Measurements from ENCODE around the gene UGT1A4. TPM values are rescaled to one million over a fixed set of nuclear protein-coding genes. Genes with fewer than 3 reads are reported as not detected.
A peak's percentile ranks its signal among the peaks of the same experiment; 100 is the strongest.

The UGT1A4 gene
- polyA plus RNA-seq, 4 donors = 0.09 to 7.3 (median 0.66) TPM; not detected in 1

GRCh38 chr2:233761040-233761769, 42.7 kb downstream of the UGT1A4 start:
- Histone ChIP-seq H3K27me3 (ENCODE audit: control insufficient read depth in 3 of 3, insufficient read depth in 3 of 3, low read length in 3 of 3) (peaks cover 0 to 3% (median 0%) of the 10 kb centered on the region in 3 donors), H3K36me3 (ENCODE audit: control insufficient read depth in 3 of 3, insufficient read depth in 2 of 3, low read depth in 1 of 3, low read length in 3 of 3) (no peaks in the 10 kb centered on the region), H3K4me3 (ENCODE audit: low read depth in 1 of 3, low read length in 3 of 3) (peak overlapping the region in 1 of 3 donors; percentile 60), H3K9me3 (ENCODE audit: control insufficient read depth in 2 of 2, insufficient read depth in 1 of 2, low read depth in 1 of 2, low read length in 1 of 2) (peaks cover 0 to 15% of the 10 kb centered on the region in 2 donors), H3K27ac (ENCODE audit: low read depth in 1 of 3, low read length in 2 of 3) (peak overlapping the region; percentile 57 to 86 (median 59)), H3K4me1 (ENCODE audit: control insufficient read depth in 3 of 3, insufficient read depth in 2 of 3, low read depth in 1 of 3, low read length in 2 of 3) (peaks cover 0 to 64% (median 12%) of the 10 kb centered on the region in 3 donors)
- FAIRE-seq = no peak
- WGBS, 3 donors = 40 to 72% (median 47%) methylated on average over 4 of the region's 4 CpGs
- peak; percentile 63 to 87 for DNase-seq

- peaks cover 0 to 13% of the 10 kb centered on the region in 2 donors for H3K9me3 ChIP-seq (ENCODE audit: control insufficient read depth in 2 of 2, insufficient read depth in 1 of 2, low read depth in 1 of 2, low read length in 1 of 2)
- H3K4me3 ChIP-seq (ENCODE audit: low read depth in 1 of 3, low read length in 3 of 3) = peak overlapping the region in 1 of 3 donors; percentile 32
- peak overlapping the region in 2 of 3 donors; percentile 75 to 94 for H3K27ac ChIP-seq (ENCODE audit: low read depth in 1 of 3, low read length in 2 of 3)
- DNase-seq = peak; percentile 74 to 88
- FAIRE-seq = peak; percentile 36
- 10 to 45% (median 27%) methylated on average over 7 of the region's 7 CpGs for WGBS, 3 donors
- peaks cover 0 to 4% (median 0%) of the 10 kb centered on the region in 3 donors for H3K36me3 ChIP-seq (ENCODE audit: control insufficient read depth in 3 of 3, insufficient read depth in 2 of 3, low read depth in 1 of 3, low read length in 3 of 3)
- H3K4me1 ChIP-seq (ENCODE audit: control insufficient read depth in 3 of 3, insufficient read depth in 2 of 3, low read depth in 1 of 3, low read length in 2 of 3) = peaks cover 0 to 43% (median 7%) of the 10 kb centered on the region in 3 donors
- peaks cover 0 to 3% (median 0%) of the 10 kb centered on the region in 3 donors for H3K27me3 ChIP-seq (ENCODE audit: control insufficient read depth in 3 of 3, insufficient read depth in 3 of 3, low read length in 3 of 3)
Measured at GRCh38 chr2:233764264-233764663, 45.7 kb downstream of the UGT1A4 start.

- H3K4me1 ChIP-seq (ENCODE audit: control insufficient read depth in 3 of 3, insufficient read depth in 2 of 3, low read depth in 1 of 3, low read length in 2 of 3) = peaks cover 0 to 39% (median 4%) of the 10 kb centered on the region in 3 donors
- peaks cover 0 to 6% (median 0%) of the 10 kb centered on the region in 3 donors for H3K36me3 ChIP-seq (ENCODE audit: control insufficient read depth in 3 of 3, insufficient read depth in 2 of 3, low read depth in 1 of 3, low read length in 3 of 3)
- DNase-seq (no peak), FAIRE-seq (no peak)
- H3K9me3 ChIP-seq (ENCODE audit: control insufficient read depth in 2 of 2, insufficient read depth in 1 of 2, low read depth in 1 of 2, low read length in 1 of 2) = peaks cover 0 to 9% of the 10 kb centered on the region in 2 donors
- no peak overlapping the region for H3K4me3 ChIP-seq (ENCODE audit: low read depth in 1 of 3, low read length in 3 of 3)
- peak overlapping the region; percentile 16 to 82 (median 75) for H3K27ac ChIP-seq (ENCODE audit: low read depth in 1 of 3, low read length in 2 of 3)
- H3K27me3 ChIP-seq (ENCODE audit: control insufficient read depth in 3 of 3, insufficient read depth in 3 of 3, low read length in 3 of 3) = peaks cover 0 to 3% (median 0%) of the 10 kb centered on the region in 3 donors
- 58 to 64% (median 58%) methylated on average over 3 of the region's 3 CpGs for WGBS, 3 donors
Measured at GRCh38 chr2:233764761-233765160, 46.2 kb downstream of the UGT1A4 start.

- Histone ChIP-seq H3K4me3 (ENCODE audit: low read depth in 1 of 3, low read length in 3 of 3) (no peak overlapping the region), H3K4me1 (ENCODE audit: control insufficient read depth in 3 of 3, insufficient read depth in 2 of 3, low read depth in 1 of 3, low read length in 2 of 3) (peaks cover 0 to 25% (median 0%) of the 10 kb centered on the region in 3 donors), H3K36me3 (ENCODE audit: control insufficient read depth in 3 of 3, insufficient read depth in 2 of 3, low read depth in 1 of 3, low read length in 3 of 3) (peaks cover 0 to 8% (median 0%) of the 10 kb centered on the region in 3 donors), H3K9me3 (ENCODE audit: control insufficient read depth in 2 of 2, insufficient read depth in 1 of 2, low read depth in 1 of 2, low read length in 1 of 2) (no peaks in the 10 kb centered on the region), H3K27me3 (ENCODE audit: control insufficient read depth in 3 of 3, insufficient read depth in 3 of 3, low read length in 3 of 3) (peaks cover 0 to 3% (median 0%) of the 10 kb centered on the region in 3 donors), H3K27ac (ENCODE audit: low read depth in 1 of 3, low read length in 2 of 3) (no peak overlapping the region)
- WGBS, 3 donors = 68 to 79% (median 68%) methylated on average over 4 of the region's 4 CpGs
- DNase-seq = peak in 1 of 2 donors; percentile 49
- no peak for FAIRE-seq
Measured at GRCh38 chr2:233766416-233766815, 47.9 kb downstream of the UGT1A4 start.

- no peak for FAIRE-seq
- DNase-seq = no peak
- no peaks in the 10 kb centered on the region for H3K9me3 ChIP-seq (ENCODE audit: control insufficient read depth in 2 of 2, insufficient read depth in 1 of 2, low read depth in 1 of 2, low read length in 1 of 2)
- H3K27me3 ChIP-seq (ENCODE audit: control insufficient read depth in 3 of 3, insufficient read depth in 3 of 3, low read length in 3 of 3) = peaks cover 0 to 5% (median 0%) of the 10 kb centered on the region in 3 donors
- peaks cover 0 to 18% (median 0%) of the 10 kb centered on the region in 3 donors for H3K4me1 ChIP-seq (ENCODE audit: control insufficient read depth in 3 of 3, insufficient read depth in 2 of 3, low read depth in 1 of 3, low read length in 2 of 3)
- no peak overlapping the region for H3K27ac ChIP-seq (ENCODE audit: low read depth in 1 of 3, low read length in 2 of 3)
- WGBS, 3 donors = 80 to 93% (median 90%) methylated on average over 4 of the region's 4 CpGs
- H3K36me3 ChIP-seq (ENCODE audit: control insufficient read depth in 3 of 3, insufficient read depth in 2 of 3, low read depth in 1 of 3, low read length in 3 of 3) = peaks cover 0 to 10% (median 0%) of the 10 kb centered on the region in 3 donors
- H3K4me3 ChIP-seq (ENCODE audit: low read depth in 1 of 3, low read length in 3 of 3) = no peak overlapping the region
Measured at GRCh38 chr2:233768076-233768475, 49.5 kb downstream of the UGT1A4 start.

- Histone ChIP-seq H3K27me3 (ENCODE audit: control insufficient read depth in 3 of 3, insufficient read depth in 3 of 3, low read length in 3 of 3) (peaks cover 0 to 5% (median 0%) of the 10 kb centered on the region in 3 donors), H3K4me3 (ENCODE audit: low read depth in 1 of 3, low read length in 3 of 3) (no peak overlapping the region), H3K9me3 (ENCODE audit: control insufficient read depth in 2 of 2, insufficient read depth in 1 of 2, low read depth in 1 of 2, low read length in 1 of 2) (no peaks in the 10 kb centered on the region), H3K36me3 (ENCODE audit: control insufficient read depth in 3 of 3, insufficient read depth in 2 of 3, low read depth in 1 of 3, low read length in 3 of 3) (peaks cover 0 to 10% (median 0%) of the 10 kb centered on the region in 3 donors), H3K27ac (ENCODE audit: low read depth in 1 of 3, low read length in 2 of 3) (no peak overlapping the region), H3K4me1 (ENCODE audit: control insufficient read depth in 3 of 3, insufficient read depth in 2 of 3, low read depth in 1 of 3, low read length in 2 of 3) (peaks cover 0 to 11% (median 0%) of the 10 kb centered on the region in 3 donors)
- FAIRE-seq (no peak), DNase-seq (no peak)
- 90 to 92% (median 92%) methylated on average over 9 of the region's 9 CpGs for WGBS, 3 donors
Measured at GRCh38 chr2:233769260-233769659, 50.7 kb downstream of the UGT1A4 start.

- no peak for FAIRE-seq
- peaks cover 0 to 2% (median 0%) of the 10 kb centered on the region in 3 donors for H3K27me3 ChIP-seq (ENCODE audit: control insufficient read depth in 3 of 3, insufficient read depth in 3 of 3, low read length in 3 of 3)
- no peak overlapping the region for H3K27ac ChIP-seq (ENCODE audit: low read depth in 1 of 3, low read length in 2 of 3)
- no peak overlapping the region for H3K4me3 ChIP-seq (ENCODE audit: low read depth in 1 of 3, low read length in 3 of 3)
- WGBS, 3 donors = 88 to 91% (median 91%) methylated on average over 16 of the region's 16 CpGs
- DNase-seq = no peak
- H3K4me1 ChIP-seq (ENCODE audit: control insufficient read depth in 3 of 3, insufficient read depth in 2 of 3, low read depth in 1 of 3, low read length in 2 of 3) = no peaks in the 10 kb centered on the region
- peaks cover 0 to 10% (median 0%) of the 10 kb centered on the region in 3 donors for H3K36me3 ChIP-seq (ENCODE audit: control insufficient read depth in 3 of 3, insufficient read depth in 2 of 3, low read depth in 1 of 3, low read length in 3 of 3)
- H3K9me3 ChIP-seq (ENCODE audit: control insufficient read depth in 2 of 2, insufficient read depth in 1 of 2, low read depth in 1 of 2, low read length in 1 of 2) = peaks cover 0 to 14% of the 10 kb centered on the region in 2 donors
Measured at GRCh38 chr2:233772153-233772552, 53.6 kb downstream of the UGT1A4 start.

- H3K4me3 ChIP-seq (ENCODE audit: low read depth in 1 of 3, low read length in 3 of 3) = no peak overlapping the region
- peaks cover 1 to 16% of the 10 kb centered on the region in 2 donors for H3K9me3 ChIP-seq (ENCODE audit: control insufficient read depth in 2 of 2, insufficient read depth in 1 of 2, low read depth in 1 of 2, low read length in 1 of 2)
- 67 to 75% (median 69%) methylated on average over 5 of the region's 5 CpGs for WGBS, 3 donors
- H3K27ac ChIP-seq (ENCODE audit: low read depth in 1 of 3, low read length in 2 of 3) = no peak overlapping the region
- no peak for FAIRE-seq
- H3K27me3 ChIP-seq (ENCODE audit: control insufficient read depth in 3 of 3, insufficient read depth in 3 of 3, low read length in 3 of 3) = peaks cover 0 to 2% (median 0%) of the 10 kb centered on the region in 3 donors
- no peak for DNase-seq
- H3K36me3 ChIP-seq (ENCODE audit: control insufficient read depth in 3 of 3, insufficient read depth in 2 of 3, low read depth in 1 of 3, low read length in 3 of 3) = peaks cover 0 to 9% (median 0%) of the 10 kb centered on the region in 3 donors
- no peaks in the 10 kb centered on the region for H3K4me1 ChIP-seq (ENCODE audit: control insufficient read depth in 3 of 3, insufficient read depth in 2 of 3, low read depth in 1 of 3, low read length in 2 of 3)
Measured at GRCh38 chr2:233772583-233772982, 54.0 kb downstream of the UGT1A4 start.

All from small intestine (tissue), 7 donors.